Measurements from ENCODE around the gene PRDX5.

DNA sequence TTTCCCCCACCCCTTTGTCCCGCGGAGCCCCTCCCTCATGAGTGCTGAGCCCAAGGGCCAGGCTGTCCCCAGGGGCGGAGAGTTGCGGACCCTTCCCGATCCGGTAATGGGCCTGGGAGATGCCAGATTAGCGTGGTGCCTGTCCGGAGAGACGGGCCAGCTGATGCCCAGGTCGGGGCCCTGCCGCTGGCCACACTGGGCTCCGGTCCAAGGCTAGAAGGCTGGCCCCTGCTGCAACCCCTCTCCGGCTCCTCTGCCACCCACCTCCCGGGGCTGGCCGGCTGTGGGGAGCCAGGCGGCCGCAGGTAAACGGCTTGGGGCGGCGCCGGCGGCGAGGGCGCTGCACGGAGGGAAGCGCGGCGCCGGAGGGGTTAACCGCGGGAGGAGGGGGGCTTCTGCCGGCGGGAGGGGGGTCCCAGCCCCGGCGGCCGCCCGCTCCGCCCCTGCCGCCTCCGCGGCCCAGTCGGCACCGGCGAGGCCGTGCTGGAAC is 26.6 kb upstream of the PRDX5 start, which contains the start of gene KCNK4:
- TF ChIP-seq ARNTL (CRISPR knock-in tag; IDR thresholded peaks at IDR 0.05; ENCODE audit: borderline replicate concordance, low read depth) (no peak), POU6F1 (CRISPR knock-in tag; IDR thresholded peaks at IDR 0.05; ENCODE audit: borderline replicate concordance, low read depth) (no peak), ZNF70 (CRISPR knock-in tag; IDR thresholded peaks at IDR 0.05) (no peak), OSR1 (CRISPR knock-in tag; IDR thresholded peaks at IDR 0.05) (no peak), ZNF565 (CRISPR knock-in tag; conservative IDR thresholded peaks at IDR 0.05; ENCODE audit: low read depth) (no peak), TCF4 (CRISPR knock-in tag; IDR thresholded peaks at IDR 0.05; ENCODE audit: borderline replicate concordance) (no peak), ZFP3 (CRISPR knock-in tag; IDR thresholded peaks at IDR 0.05) (no peak), RARB (CRISPR knock-in tag; IDR thresholded peaks at IDR 0.05) (no peak), TOX (CRISPR knock-in tag; IDR thresholded peaks at IDR 0.05; ENCODE audit: borderline replicate concordance) (no peak), SNAI2 (CRISPR knock-in tag; IDR thresholded peaks at IDR 0.05) (no peak), ZFP30 (CRISPR knock-in tag; IDR thresholded peaks at IDR 0.05) (no peak), ZNF8 (CRISPR knock-in tag; IDR thresholded peaks at IDR 0.05) (no peak), GLIS3 (CRISPR knock-in tag; IDR thresholded peaks at IDR 0.05) (no peak)
- TF ChIP-seq, protein P1, sequence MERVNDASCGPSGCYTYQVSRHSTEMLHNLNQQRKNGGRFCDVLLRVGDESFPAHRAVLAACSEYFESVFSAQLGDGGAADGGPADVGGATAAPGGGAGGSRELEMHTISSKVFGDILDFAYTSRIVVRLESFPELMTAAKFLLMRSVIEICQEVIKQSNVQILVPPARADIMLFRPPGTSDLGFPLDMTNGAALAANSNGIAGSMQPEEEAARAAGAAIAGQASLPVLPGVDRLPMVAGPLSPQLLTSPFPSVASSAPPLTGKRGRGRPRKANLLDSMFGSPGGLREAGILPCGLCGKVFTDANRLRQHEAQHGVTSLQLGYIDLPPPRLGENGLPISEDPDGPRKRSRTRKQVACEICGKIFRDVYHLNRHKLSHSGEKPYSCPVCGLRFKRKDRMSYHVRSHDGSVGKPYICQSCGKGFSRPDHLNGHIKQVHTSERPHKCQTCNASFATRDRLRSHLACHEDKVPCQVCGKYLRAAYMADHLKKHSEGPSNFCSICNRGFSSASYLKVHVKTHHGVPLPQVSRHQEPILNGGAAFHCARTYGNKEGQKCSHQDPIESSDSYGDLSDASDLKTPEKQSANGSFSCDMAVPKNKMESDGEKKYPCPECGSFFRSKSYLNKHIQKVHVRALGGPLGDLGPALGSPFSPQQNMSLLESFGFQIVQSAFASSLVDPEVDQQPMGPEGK (CRISPR knock-in tag; IDR thresholded peaks at IDR 0.05; ENCODE audit: borderline replicate concordance): no peak

Measured in SK-N-SH treated with all-trans-retinoic acid at 6 μM for 48 hours (cell line).